ENCODE data around the gene RPP38.

Gene RPP38

DNA sequence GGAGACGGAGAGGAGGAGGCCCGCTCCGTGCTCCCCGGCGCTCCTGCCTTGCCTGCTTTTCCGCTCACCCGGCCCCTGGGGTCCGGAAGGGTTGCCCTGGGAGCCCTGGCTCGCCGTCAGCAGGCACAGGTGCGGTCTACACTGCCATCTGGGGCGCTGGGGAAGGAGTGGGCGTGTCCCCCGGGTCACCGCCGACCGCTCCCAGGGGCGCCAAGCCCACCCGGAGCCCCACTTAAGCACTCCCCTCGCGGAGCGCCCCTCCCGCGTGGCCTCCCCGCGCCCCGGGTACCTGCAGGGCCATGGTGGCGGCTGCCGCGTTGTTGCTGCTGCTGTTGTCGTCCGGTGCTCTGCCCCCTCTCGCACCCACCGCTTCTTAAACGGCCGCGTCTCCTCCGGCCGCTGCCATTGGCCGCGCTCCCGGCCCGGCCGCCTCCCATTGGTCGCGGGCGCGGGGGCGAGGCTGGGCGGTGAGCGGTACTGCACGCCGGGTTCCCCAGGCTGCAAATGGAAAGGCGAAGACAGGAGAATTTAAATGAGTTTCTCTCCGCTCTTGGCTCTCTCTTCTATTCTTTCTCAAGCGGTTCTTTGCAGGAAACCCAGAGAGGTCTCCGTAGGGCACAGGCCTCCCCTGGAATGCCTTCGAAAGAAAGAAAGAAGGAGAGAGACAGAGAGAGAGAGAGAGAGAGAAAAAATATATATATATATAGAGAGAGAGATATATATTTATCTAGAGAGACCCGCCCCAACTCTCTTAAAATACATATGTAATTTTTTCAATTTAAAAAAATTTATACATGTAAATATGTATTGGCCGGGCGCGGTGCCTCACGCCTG lies 8.5 kb upstream of the RPP38 start, which contains the start of gene ACBD7:
Gene ACBD7 (minus strand): TSS at position 349 of the 834 bp plus-strand sequence. CDS start 48 bp downstream, at position 301.
- no peak for TF ChIP-seq ZNF274 (IDR thresholded peaks at IDR 0.05; ENCODE audit: low read depth, low read length)
- peak within 1 kb of the TSS; percentile 68; the same call in 1 of the 2 replicates for H3K4me3 ChIP-seq (ENCODE audit: low read length)

DNA sequence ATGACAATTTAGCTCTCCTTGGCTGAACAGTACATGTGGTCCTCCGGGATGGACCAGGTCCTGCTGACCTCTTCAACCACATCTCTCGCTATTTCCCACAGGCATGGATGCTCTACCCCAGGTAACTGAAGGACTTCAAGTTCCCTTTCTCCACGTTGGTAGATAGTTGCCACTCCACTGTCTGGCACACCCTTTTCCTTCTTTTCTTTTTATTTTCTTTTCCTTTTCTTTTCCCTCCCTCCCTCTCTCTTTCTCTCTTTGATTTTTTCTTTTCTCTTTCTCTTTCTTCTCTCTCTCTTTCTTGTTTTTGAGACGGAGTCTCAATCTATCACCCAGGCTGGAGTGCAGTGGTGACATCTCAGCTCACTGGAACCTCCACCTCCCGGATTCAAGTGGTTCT lies 5.7 kb upstream of the RPP38 start:
- no peak for TF ChIP-seq ZNF274 (IDR thresholded peaks at IDR 0.05; ENCODE audit: low read depth, low read length)
- no peak overlapping the region for H3K4me3 ChIP-seq (ENCODE audit: low read length)

DNA sequence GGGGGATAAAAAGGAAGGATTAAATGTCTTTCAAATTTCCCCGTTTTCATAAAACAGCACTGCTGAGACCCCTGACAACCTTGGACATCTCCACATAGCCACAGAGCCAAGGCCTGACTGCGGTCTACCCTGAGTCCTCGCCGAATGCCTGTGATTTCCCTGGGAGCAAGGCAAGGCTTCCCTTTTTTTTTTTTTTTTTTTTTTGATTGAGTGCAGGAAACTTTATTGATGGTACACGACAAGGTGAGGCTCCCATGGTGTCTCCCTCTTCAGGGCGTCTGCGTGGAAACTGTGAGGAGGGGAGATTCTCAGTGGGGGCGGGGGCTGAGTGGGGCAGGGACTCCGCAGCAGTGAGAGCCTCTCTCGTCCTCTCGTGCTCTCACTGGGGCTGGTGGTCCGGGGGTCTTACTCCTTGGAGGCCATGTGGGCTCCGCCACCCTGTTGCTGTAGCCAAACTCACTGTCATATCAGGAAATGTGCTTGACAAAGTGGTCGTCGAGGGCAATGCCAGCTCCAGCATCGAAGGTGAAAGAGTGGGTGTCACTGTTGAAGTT lies 4.2 kb upstream of the RPP38 start:
- TF ChIP-seq ZNF274 (IDR thresholded peaks at IDR 0.05; ENCODE audit: low read depth, low read length), result no peak
- no peak overlapping the region for H3K4me3 ChIP-seq (ENCODE audit: low read length)

DNA sequence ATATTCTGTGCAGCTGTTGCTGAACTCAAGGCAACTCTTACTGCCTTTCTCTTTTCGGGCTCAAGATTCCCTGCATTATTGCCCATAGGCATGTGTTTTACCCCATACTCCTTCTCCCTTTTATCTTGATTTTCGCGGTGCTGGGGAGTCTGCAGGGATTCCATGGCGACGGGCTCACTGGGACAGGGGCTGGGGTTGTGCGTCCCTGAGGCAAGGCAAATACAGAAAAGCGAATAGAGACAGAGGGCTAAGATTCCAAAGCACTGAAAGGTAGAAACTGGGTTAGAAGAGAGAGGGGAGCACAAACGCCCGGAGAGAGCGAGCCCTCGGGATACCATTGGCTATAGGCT lies 519 bp upstream of the RPP38 start:
- no peak for TF ChIP-seq ZNF274 (IDR thresholded peaks at IDR 0.05; ENCODE audit: low read depth, low read length)
- peak overlapping the region; percentile 91 for H3K4me3 ChIP-seq (ENCODE audit: low read length)

DNA sequence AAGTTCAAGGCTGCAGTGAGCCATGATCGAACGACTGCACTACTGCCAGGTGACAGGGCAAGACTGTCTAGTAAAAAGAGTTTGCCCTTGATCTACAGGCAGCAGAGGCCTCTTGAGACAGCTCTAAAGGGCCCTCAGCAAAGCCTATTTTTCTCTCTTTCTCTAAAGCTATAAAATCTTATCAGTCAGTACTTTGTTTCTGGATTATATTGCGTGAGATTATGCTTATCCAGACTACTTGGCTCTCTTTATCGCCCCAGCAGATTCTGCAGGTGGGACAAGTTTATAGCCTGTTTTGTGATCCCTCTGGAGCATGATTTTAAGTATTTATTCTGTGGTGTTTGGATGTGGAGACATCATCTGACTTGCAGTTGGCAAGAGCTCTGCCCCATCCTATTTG lies 2.7 kb downstream of the RPP38 start:
- H3K4me3 ChIP-seq (ENCODE audit: low read length), result no peak overlapping the region
- TF ChIP-seq ZNF274 (IDR thresholded peaks at IDR 0.05; ENCODE audit: low read depth, low read length), result no peak

DNA sequence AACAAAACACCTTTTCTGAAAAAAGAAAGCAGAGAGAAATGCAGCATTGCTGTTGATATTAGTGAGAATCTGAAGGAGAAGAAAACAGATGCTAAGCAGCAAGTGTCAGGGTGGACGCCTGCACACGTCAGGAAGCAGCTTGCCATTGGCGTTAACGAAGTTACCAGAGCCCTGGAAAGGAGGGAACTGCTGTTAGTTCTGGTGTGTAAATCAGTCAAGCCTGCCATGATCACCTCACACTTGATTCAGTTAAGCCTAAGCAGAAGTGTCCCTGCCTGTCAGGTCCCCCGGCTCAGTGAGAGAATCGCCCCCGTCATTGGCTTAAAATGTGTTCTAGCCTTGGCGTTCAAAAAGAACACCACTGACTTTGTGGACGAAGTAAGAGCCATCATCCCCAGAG lies 6.4 kb downstream of the RPP38 start:
- TF ChIP-seq ZNF274 (IDR thresholded peaks at IDR 0.05; ENCODE audit: low read depth, low read length), result no peak
- H3K4me3 ChIP-seq (ENCODE audit: low read length), result no peak overlapping the region

DNA sequence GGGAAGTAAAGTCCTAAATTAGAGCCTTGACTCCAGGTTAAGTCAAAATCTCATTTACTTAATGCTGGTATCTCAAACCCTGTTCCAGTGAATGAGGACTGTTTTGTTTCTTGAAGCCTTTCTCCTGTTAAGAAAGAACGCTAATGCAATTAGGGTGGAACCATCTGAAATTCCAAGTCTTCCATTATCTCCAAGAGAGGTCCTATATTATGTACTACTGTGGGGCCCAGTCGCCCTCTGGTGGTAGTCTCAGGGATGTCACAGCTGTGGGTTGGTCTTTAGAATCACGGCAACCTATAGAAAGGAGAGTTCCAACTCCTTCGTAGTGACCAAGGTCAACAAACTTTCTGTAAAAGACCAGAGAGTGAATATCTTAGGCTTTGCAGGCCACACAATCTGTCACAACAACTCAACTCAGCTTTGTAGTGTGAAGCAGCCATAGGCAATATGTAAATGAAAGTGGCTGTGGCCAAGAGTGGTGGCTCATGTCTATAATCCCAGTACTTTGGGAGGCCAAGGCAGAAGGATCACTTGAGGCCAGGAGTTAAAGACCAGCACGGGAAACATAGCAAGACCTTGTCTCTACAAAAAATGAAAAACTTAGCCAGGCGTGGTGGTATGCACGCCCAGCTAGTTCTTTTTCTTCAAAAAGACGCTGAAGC lies 9.3 kb downstream of the RPP38 start:
- no peak overlapping the region for H3K4me3 ChIP-seq (ENCODE audit: low read length)
- no peak for TF ChIP-seq ZNF274 (IDR thresholded peaks at IDR 0.05; ENCODE audit: low read depth, low read length)

DNA sequence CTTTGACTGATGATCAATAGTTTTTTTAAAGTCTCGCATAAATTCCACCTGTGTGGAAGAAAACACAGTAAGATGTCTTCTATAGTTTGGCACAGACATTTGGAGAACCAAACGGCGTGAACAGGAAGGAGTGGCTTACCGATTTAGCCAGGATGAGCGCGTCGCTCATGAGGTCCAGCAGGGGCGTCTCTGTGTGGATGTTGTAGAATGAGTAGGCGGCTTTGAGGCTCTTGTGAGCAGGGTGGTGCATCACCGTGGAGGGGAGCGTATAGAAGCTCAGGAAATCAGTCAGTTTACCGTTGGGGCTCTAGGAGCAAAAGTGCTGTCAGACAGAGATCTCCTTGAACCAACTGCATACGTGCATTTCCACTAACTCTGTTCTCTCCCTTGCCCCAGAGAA lies 15.5 kb downstream of the RPP38 start:
- H3K4me3 ChIP-seq (ENCODE audit: low read length), result no peak overlapping the region
- no peak for TF ChIP-seq ZNF274 (IDR thresholded peaks at IDR 0.05; ENCODE audit: low read depth, low read length)

DNA sequence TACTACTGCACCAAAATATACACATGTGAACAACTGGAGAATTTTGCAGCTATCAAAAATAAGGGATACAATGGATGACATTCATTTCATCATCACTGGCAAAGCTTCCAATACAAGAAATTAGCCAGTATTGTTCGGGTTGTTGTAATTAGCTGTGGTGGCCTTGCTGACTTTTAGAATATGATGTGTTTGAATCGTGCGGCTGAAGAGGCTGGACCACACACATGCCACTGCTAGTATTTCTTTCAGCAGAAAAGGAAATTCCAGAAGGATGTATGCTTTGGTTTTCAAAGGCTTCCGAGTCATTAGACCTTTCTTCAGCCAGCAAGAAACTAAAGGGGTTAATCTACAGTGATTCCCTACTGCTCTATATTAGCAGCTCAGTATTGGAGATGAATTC lies 16.6 kb downstream of the RPP38 start:
- H3K4me3 ChIP-seq (ENCODE audit: low read length), result no peak overlapping the region
- TF ChIP-seq ZNF274 (IDR thresholded peaks at IDR 0.05; ENCODE audit: low read depth, low read length), result no peak

DNA sequence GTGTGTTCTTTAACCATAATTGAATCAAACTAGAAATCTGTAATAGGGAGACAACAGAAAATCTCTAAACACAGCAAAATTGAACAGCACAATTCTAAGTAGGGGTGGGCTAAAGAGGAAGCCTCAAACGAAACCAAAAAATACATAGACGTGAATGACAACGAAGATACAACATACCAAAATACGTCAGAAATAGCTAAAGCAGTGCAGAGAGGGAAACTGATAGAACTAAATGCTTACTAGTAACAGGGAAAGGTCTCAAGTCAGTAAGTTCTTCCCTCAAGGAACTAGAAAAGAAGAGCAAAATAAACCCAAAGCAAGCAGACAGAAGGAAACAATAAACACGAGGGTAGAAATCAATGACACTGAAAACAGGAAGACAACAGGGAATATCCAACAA lies 19.1 kb downstream of the RPP38 start:
- no peak for TF ChIP-seq ZNF274 (IDR thresholded peaks at IDR 0.05; ENCODE audit: low read depth, low read length)
- H3K4me3 ChIP-seq (ENCODE audit: low read length), result no peak overlapping the region

DNA sequence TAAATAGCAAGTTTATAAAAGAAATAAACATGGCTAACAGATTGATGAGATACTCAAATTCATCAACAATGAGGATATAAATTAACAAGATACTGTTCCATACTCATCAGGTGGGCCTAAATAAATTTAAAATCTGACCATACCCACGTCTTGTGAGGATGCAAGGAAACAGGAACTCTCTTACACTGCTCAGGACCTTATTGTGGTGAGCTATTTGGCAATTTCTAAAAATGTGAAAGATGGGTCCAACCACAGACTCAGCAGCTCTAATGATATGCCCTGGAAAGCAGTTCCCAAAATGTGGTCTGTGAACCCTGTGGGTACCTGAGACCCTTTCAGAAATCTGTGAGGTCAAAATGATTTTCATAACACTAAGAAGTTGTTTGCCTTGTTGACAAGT lies 21.5 kb downstream of the RPP38 start:
- no peak for TF ChIP-seq ZNF274 (IDR thresholded peaks at IDR 0.05; ENCODE audit: low read depth, low read length)
- no peak overlapping the region for H3K4me3 ChIP-seq (ENCODE audit: low read length)

DNA sequence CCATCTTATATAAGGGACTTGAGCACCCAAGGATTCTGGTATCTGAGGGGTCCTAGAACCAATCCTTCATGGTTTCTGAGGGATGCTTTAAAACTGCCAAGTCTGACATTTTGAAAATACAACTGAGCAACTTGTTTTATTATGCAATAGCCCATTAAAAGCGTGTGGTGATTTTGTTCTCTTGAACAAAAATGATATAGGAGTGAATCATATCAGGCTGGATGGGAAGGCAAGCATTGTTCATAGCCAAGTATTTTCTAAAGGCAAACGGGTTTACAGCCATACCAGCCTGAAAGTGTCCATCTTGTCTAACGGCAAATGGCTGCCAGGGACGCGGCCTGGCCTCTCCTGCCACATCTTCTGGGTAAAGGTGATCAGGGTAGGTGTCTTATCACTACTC lies 23.4 kb downstream of the RPP38 start:
- TF ChIP-seq ZNF274 (IDR thresholded peaks at IDR 0.05; ENCODE audit: low read depth, low read length), result no peak
- H3K4me3 ChIP-seq (ENCODE audit: low read length), result no peak overlapping the region

DNA sequence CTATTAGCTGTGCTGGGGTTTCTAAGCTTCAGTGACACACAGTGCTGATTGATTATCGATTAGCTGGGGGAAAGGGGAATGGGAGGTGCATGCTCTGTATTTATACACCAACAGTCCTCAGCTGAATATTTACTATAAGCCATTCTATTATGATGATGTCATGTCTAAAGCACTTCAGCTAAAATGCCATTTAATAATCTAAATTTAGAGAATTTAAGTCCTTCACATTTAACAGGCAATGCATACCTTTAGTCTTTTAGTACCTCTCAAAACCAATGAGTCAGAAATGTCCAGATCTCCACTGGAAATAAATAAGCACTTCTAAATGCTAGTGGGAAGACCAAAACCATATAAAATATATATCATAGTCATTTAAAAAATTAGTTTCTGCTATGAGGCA lies 24.6 kb downstream of the RPP38 start:
- TF ChIP-seq ZNF274 (IDR thresholded peaks at IDR 0.05; ENCODE audit: low read depth, low read length), result no peak
- no peak overlapping the region for H3K4me3 ChIP-seq (ENCODE audit: low read length)

DNA sequence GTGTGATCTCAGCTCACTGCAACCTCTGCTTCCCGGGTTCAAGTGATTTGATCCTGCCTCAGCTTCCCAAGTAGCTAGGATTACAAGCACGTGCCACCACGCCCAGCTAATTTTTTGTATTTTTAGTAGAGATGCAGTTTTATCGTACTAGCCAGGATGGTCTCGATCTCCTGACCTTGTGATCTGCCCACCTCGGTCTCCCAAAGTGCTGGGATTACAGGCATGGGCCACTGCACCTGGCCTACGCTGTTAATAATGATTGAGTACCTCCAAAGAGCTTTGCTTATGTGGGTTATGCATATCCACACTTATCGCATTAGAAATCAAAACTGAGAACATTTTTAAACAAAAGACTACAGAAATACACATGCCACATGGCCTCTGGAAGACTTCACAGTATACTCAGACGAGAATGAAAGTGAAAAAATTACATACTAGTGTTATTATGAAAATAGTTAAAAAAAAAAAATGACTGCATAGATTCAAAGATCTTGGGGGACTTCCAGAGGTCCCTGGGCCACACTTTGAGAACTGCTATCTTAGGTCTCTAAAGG lies 25.4 kb downstream of the RPP38 start:
- H3K4me3 ChIP-seq (ENCODE audit: low read length), result no peak overlapping the region; the same call in 1 of the 2 replicates
- TF ChIP-seq ZNF274 (IDR thresholded peaks at IDR 0.05; ENCODE audit: low read depth, low read length), result no peak

DNA sequence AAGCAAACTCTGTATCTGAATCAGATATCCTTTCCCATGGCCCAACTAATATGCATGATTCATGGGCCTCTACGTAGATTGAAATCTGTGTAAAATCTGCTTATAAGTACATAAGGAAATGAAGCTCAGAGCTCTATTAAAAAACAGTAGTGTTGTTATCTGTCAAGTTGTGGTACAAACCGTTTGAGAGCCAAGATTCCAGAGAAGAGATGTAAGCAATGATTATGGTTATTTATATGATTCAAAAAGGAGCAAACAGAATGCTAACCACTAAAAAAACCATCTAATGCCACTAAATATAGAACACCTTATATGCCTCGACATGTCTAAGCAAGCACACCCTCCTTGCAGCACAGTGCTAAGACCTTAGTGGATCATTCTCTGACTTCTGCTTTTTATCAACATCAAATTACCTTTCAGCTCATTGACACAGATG lies 26.6 kb downstream of the RPP38 start:
- H3K4me3 ChIP-seq (ENCODE audit: low read length), result no peak overlapping the region
- no peak for TF ChIP-seq ZNF274 (IDR thresholded peaks at IDR 0.05; ENCODE audit: low read depth, low read length)
